ENCODE results near the gene JPH4. TPM values are rescaled to one million over a fixed set of nuclear protein-coding genes. Genes with fewer than 3 reads are reported as not detected.

Gene JPH4
- total RNA-seq, 1 donor from 2014 or later: 7.4 TPM

GRCh38 chr14:23563473-23564180 lies 15.0 kb downstream of the JPH4 start:
- no peak overlapping the region for H3K4me3 Mint-ChIP-seq
- H3K27me3 Mint-ChIP-seq (ENCODE audit: low read depth): no peaks in the 10 kb centered on the region
- peaks cover 19% of the 10 kb centered on the region for H3K36me3 Mint-ChIP-seq
- TF ChIP-seq, protein P1, sequence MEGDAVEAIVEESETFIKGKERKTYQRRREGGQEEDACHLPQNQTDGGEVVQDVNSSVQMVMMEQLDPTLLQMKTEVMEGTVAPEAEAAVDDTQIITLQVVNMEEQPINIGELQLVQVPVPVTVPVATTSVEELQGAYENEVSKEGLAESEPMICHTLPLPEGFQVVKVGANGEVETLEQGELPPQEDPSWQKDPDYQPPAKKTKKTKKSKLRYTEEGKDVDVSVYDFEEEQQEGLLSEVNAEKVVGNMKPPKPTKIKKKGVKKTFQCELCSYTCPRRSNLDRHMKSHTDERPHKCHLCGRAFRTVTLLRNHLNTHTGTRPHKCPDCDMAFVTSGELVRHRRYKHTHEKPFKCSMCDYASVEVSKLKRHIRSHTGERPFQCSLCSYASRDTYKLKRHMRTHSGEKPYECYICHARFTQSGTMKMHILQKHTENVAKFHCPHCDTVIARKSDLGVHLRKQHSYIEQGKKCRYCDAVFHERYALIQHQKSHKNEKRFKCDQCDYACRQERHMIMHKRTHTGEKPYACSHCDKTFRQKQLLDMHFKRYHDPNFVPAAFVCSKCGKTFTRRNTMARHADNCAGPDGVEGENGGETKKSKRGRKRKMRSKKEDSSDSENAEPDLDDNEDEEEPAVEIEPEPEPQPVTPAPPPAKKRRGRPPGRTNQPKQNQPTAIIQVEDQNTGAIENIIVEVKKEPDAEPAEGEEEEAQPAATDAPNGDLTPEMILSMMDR (IDR thresholded peaks at IDR 0.05; ENCODE audit: unreplicated experiment): no peak
- DNase-seq (ENCODE audit: low spot score in 2 of 2, unreplicated experiment in 2 of 2): no peak
- H3K9me3 Mint-ChIP-seq: no peaks in the 10 kb centered on the region
- no peak overlapping the region for H3K27ac Mint-ChIP-seq
- H3K4me1 Mint-ChIP-seq: peaks cover 19% of the 10 kb centered on the region

DNA sequence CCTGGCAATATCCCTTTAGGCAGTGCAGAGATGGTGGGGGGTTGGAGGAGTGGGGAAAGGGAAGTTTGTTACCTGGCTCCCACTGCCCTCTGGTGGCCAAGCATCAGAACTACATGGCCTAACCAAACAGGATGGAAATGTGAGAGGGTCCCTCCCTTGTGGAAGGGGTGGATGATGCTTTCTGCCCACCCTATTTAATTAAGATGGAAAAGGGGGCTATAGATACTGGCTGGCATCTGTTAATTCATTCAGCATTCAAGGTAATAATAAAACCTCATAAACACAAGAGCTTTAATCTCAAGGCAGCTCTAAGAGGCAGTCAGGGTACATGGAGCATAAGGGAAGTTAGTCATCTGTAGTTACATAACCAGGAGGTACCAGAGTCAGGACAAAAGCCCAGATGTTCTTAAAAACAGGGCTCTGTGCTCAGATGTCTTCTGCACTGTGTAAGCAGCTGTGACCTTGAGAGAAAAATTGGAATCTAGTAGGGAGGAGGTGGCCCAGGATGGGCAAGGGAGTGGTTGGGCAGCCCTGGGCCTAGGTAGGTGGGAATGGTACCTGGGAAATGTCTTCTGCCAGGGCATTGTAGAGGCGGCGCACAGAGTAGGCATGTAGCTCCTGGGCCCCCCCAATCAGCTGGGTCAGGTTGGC lies 15.6 kb downstream of the JPH4 start:
- no peak overlapping the region for H3K27ac Mint-ChIP-seq
- no peaks in the 10 kb centered on the region for H3K9me3 Mint-ChIP-seq
- H3K4me1 Mint-ChIP-seq: peaks cover 12% of the 10 kb centered on the region
- H3K27me3 Mint-ChIP-seq (ENCODE audit: low read depth): no peaks in the 10 kb centered on the region
- TF ChIP-seq, protein P1 (IDR thresholded peaks at IDR 0.05; ENCODE audit: unreplicated experiment): peak; percentile 93
- DNase-seq (ENCODE audit: low spot score in 2 of 2, unreplicated experiment in 2 of 2): peak in 1 of 2 experiments; percentile 71
- peaks cover 19% of the 10 kb centered on the region for H3K36me3 Mint-ChIP-seq
- H3K4me3 Mint-ChIP-seq: no peak overlapping the region

- TF ChIP-seq, protein P1 (IDR thresholded peaks at IDR 0.05; ENCODE audit: unreplicated experiment): no peak
- Mint-ChIP-seq H3K36me3 (peaks cover 19% of the 10 kb centered on the region), H3K4me3 (no peak overlapping the region), H3K9me3 (no peaks in the 10 kb centered on the region), H3K27ac (no peak overlapping the region), H3K27me3 (ENCODE audit: low read depth) (no peaks in the 10 kb centered on the region), H3K4me1 (peaks cover 10% of the 10 kb centered on the region)
- no peak for DNase-seq (ENCODE audit: low spot score in 2 of 2, unreplicated experiment in 2 of 2)
Observed at GRCh38 chr14:23561873-23562821, 16.4 kb downstream of the JPH4 start.

GRCh38 chr14:23561259-23561658 lies 17.3 kb downstream of the JPH4 start:
- Mint-ChIP-seq H3K27me3 (ENCODE audit: low read depth) (no peaks in the 10 kb centered on the region), H3K9me3 (no peaks in the 10 kb centered on the region), H3K36me3 (peaks cover 19% of the 10 kb centered on the region), H3K4me1 (peaks cover 14% of the 10 kb centered on the region), H3K4me3 (no peak overlapping the region), H3K27ac (no peak overlapping the region)
- TF ChIP-seq, protein P1 (IDR thresholded peaks at IDR 0.05; ENCODE audit: unreplicated experiment): no peak
- no peak for DNase-seq (ENCODE audit: low spot score in 2 of 2, unreplicated experiment in 2 of 2)

DNA sequence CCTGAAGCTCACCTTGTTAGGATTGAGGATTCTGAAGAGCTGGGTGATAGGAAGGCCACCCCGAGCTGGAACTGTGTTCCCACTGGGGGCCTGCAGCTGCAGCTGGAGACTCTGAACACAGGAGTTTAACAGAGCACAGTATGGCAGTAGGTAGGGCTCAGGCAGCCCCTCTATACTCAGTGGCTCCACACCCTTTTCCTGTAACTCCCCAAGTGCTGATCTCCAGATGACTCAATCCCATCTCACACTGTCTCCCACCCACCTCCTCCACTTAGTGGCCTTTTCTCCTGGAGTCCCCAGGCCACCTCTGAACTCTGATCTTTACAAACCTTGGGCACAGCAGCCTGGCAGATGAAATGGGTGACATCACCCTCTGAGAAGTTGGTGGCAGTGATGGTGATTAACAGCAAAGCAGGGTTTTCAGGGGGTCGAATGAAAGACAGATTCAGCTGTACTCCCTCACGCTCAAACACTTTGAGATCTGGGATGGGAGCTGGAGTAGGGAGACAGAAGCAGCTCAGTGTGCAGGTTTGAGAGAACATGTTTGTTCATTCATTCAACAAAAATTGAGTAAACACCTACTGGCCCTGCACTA lies 18.6 kb downstream of the JPH4 start:
- no peak for DNase-seq (ENCODE audit: low spot score in 2 of 2, unreplicated experiment in 2 of 2)
- Mint-ChIP-seq H3K9me3 (no peaks in the 10 kb centered on the region), H3K4me3 (no peak overlapping the region), H3K27me3 (ENCODE audit: low read depth) (no peaks in the 10 kb centered on the region), H3K4me1 (peaks cover 20% of the 10 kb centered on the region), H3K27ac (no peak overlapping the region), H3K36me3 (peaks cover 19% of the 10 kb centered on the region)
- TF ChIP-seq, protein P1 (IDR thresholded peaks at IDR 0.05; ENCODE audit: unreplicated experiment): no peak
